HEK293 (cell line): Measurements from ENCODE around the gene EEF2K.
A peak's percentile ranks its signal among the peaks of the same experiment; 100 is the strongest.

ENCODE experiments used
- KLF16 ChIP-seq: fragments of 450-650 bp; formaldehyde crosslinking; IDR thresholded peaks from 2 replicates; pipeline ENCODE4 v1.5.1; 2017; ENCODE audit warnings: missing biosample characterization, missing genetic modification characterization
- KLF8 ChIP-seq: fragments of 450-650 bp; formaldehyde crosslinking; IDR thresholded peaks from 2 replicates; pipeline ENCODE4 v1.5.1; 2016; ENCODE audit warnings: missing biosample characterization, missing genetic modification characterization
- SP2 ChIP-seq: fragments of 450-650 bp; formaldehyde crosslinking; IDR thresholded peaks from 2 replicates; pipeline ENCODE4 v1.5.1; 2016; ENCODE audit warnings: missing biosample characterization, missing genetic modification characterization
- ZBTB20 ChIP-seq: fragments of 450-650 bp; formaldehyde crosslinking; IDR thresholded peaks from 2 replicates; pipeline ENCODE4 v1.5.1; 2016; ENCODE audit warnings: missing biosample characterization, missing genetic modification characterization
- ZBTB21 ChIP-seq: fragments of 450-650 bp; formaldehyde crosslinking; IDR thresholded peaks from 2 replicates; pipeline ENCODE4 v1.5.1; 2017; ENCODE audit warnings: missing biosample characterization, missing genetic modification characterization
- ZBTB8A ChIP-seq: fragments of 450-650 bp; formaldehyde crosslinking; IDR thresholded peaks from 2 replicates; pipeline ENCODE4 v1.5.1; 2016; ENCODE audit warnings: missing biosample characterization, missing genetic modification characterization
- ZNF184 ChIP-seq: fragments of 450-650 bp; IDR thresholded peaks from 2 replicates; pipeline ENCODE4 v1.5.1; 2018; ENCODE audit warnings: missing biosample characterization, mild to moderate bottlenecking, missing genetic modification characterization
- ZNF324 ChIP-seq: fragments of 450-650 bp; formaldehyde crosslinking; IDR thresholded peaks from 2 replicates; pipeline ENCODE4 v1.5.1; 2016; ENCODE audit warnings: missing biosample characterization, missing genetic modification characterization
- ZNF335 ChIP-seq: fragments of 450-650 bp; formaldehyde crosslinking; conservative IDR thresholded peaks from 2 replicates; pipeline ENCODE4 v1.5.1; 2016; ENCODE audit warnings: missing biosample characterization, missing genetic modification characterization
- ZNF404 ChIP-seq: fragments of 450-650 bp; formaldehyde crosslinking; IDR thresholded peaks from 2 replicates; pipeline ENCODE4 v1.5.1; 2017; ENCODE audit warnings: missing biosample characterization, missing genetic modification characterization
- ZNF629 ChIP-seq: fragments of 450-650 bp; formaldehyde crosslinking; IDR thresholded peaks from 2 replicates; pipeline ENCODE4 v1.5.1; 2017; ENCODE audit warnings: missing biosample characterization, missing genetic modification characterization
- ZNF768 ChIP-seq: fragments of 450-650 bp; formaldehyde crosslinking; IDR thresholded peaks from 2 replicates; pipeline ENCODE4 v1.5.1; 2018; ENCODE audit warnings: missing biosample characterization, mild to moderate bottlenecking, missing genetic modification characterization
- ZNF792 ChIP-seq: fragments of 450-650 bp; formaldehyde crosslinking; IDR thresholded peaks from 2 replicates; pipeline ENCODE4 v1.5.1; 2016; ENCODE audit warnings: missing biosample characterization, missing genetic modification characterization
- ZSCAN23 ChIP-seq: fragments of 450-650 bp; formaldehyde crosslinking; IDR thresholded peaks from 2 replicates; pipeline ENCODE4 v1.5.1; 2016; ENCODE audit warnings: missing biosample characterization, missing genetic modification characterization
- TF ChIP-seq, protein P1 (sequence below): fragments of 450-650 bp; formaldehyde crosslinking; IDR thresholded peaks from 2 replicates; pipeline ENCODE4 v1.5.1; 2016; ENCODE audit warnings: missing biosample characterization, missing genetic modification characterization
- TF ChIP-seq, protein P2 (sequence below): fragments of 450-650 bp; formaldehyde crosslinking; IDR thresholded peaks from 2 replicates; pipeline ENCODE4 v1.5.1; 2016; ENCODE audit warnings: missing biosample characterization, missing genetic modification characterization
- TF ChIP-seq, protein P3 (sequence below): fragments of 450-650 bp; formaldehyde crosslinking; IDR thresholded peaks from 2 replicates; pipeline ENCODE4 v1.5.1; 2016; ENCODE audit warnings: missing biosample characterization, missing genetic modification characterization
- TF ChIP-seq, protein P4 (sequence below): fragments of 450-650 bp; formaldehyde crosslinking; IDR thresholded peaks from 2 replicates; pipeline ENCODE4 v1.5.1; 2016; ENCODE audit warnings: missing biosample characterization, missing genetic modification characterization
- TF ChIP-seq, protein P5 (sequence below): fragments of 450-650 bp; formaldehyde crosslinking; IDR thresholded peaks from 2 replicates; pipeline ENCODE4 v1.5.1; 2016; ENCODE audit warnings: missing biosample characterization, missing genetic modification characterization
- TF ChIP-seq, protein P6 (sequence below): fragments of 450-650 bp; formaldehyde crosslinking; IDR thresholded peaks from 2 replicates; pipeline ENCODE4 v1.5.1; 2016; ENCODE audit warnings: missing biosample characterization, missing genetic modification characterization
- TF ChIP-seq, protein P7 (sequence below): fragments of 450-650 bp; formaldehyde crosslinking; IDR thresholded peaks from 2 replicates; pipeline ENCODE4 v1.5.1; 2017; ENCODE audit warnings: missing biosample characterization, missing genetic modification characterization
- TF ChIP-seq, protein P8 (sequence below): fragments of 450-650 bp; formaldehyde crosslinking; optimal IDR thresholded peaks from 2 replicates; pipeline ENCODE3; 2016; ENCODE audit warnings: missing biosample characterization, mild to moderate bottlenecking, missing genetic modification characterization

The EEF2K gene

DNA sequence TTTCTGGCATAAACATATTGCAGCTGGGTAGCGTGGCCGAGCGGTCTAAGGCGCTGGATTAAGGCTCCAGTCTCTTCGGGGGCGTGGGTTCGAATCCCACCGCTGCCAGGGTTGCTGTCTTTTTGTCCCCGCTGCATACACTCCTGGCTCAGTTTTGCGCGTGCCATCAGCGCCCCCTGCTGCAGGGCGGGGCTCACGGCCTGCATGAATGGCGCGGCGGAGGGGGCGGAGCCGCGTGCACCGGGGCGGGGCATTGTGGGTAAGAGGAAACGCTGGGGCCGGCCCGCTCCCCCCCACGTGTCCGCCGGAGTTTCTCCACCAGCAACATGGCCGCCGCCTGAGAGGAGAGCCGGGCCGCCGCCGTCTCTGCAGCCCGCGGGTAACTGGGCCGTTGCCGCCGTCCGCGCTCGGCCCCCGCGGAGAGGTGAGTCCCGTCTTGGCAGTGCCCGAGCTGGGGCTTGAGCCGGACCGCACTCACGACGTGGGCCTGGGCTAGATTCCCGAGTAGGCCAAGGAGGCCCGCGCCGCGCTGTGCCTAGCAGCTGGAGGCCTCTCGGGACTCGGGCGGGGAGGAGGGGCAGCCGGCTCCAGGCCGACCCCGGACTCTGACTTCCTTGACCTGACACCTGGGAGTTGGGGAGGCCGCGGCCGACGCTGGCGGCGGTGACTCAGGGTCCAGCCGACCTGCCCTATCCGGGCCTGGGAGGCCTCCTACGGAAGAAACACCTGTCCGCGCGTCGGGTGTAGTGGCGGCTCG is 91.2 kb downstream of the EEF2K start, which contains the start of gene POLR3E (continued):
- peak; percentile 47; the same call in 1 of the 2 replicates for TF ChIP-seq ZNF768
- TF ChIP-seq ZNF404 (tag by site-specific recombination), result no peak
- TF ChIP-seq, protein P1, sequence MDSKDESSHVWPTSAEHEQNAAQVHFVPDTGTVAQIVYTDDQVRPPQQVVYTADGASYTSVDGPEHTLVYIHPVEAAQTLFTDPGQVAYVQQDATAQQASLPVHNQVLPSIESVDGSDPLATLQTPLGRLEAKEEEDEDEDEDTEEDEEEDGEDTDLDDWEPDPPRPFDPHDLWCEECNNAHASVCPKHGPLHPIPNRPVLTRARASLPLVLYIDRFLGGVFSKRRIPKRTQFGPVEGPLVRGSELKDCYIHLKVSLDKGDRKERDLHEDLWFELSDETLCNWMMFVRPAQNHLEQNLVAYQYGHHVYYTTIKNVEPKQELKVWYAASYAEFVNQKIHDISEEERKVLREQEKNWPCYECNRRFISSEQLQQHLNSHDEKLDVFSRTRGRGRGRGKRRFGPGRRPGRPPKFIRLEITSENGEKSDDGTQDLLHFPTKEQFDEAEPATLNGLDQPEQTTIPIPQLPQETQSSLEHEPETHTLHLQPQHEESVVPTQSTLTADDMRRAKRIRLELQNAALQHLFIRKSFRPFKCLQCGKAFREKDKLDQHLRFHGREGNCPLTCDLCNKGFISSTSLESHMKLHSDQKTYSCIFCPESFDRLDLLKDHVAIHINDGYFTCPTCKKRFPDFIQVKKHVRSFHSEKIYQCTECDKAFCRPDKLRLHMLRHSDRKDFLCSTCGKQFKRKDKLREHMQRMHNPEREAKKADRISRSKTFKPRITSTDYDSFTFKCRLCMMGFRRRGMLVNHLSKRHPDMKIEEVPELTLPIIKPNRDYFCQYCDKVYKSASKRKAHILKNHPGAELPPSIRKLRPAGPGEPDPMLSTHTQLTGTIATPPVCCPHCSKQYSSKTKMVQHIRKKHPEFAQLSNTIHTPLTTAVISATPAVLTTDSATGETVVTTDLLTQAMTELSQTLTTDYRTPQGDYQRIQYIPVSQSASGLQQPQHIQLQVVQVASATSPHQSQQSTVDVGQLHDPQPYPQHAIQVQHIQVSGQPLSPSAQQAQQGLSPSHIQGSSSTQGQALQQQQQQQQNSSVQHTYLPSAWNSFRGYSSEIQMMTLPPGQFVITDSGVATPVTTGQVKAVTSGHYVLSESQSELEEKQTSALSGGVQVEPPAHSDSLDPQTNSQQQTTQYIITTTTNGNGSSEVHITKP (tag by site-specific recombination), result peak; percentile 71
- TF ChIP-seq ZBTB21, result peak; percentile 53
- TF ChIP-seq, protein P2, sequence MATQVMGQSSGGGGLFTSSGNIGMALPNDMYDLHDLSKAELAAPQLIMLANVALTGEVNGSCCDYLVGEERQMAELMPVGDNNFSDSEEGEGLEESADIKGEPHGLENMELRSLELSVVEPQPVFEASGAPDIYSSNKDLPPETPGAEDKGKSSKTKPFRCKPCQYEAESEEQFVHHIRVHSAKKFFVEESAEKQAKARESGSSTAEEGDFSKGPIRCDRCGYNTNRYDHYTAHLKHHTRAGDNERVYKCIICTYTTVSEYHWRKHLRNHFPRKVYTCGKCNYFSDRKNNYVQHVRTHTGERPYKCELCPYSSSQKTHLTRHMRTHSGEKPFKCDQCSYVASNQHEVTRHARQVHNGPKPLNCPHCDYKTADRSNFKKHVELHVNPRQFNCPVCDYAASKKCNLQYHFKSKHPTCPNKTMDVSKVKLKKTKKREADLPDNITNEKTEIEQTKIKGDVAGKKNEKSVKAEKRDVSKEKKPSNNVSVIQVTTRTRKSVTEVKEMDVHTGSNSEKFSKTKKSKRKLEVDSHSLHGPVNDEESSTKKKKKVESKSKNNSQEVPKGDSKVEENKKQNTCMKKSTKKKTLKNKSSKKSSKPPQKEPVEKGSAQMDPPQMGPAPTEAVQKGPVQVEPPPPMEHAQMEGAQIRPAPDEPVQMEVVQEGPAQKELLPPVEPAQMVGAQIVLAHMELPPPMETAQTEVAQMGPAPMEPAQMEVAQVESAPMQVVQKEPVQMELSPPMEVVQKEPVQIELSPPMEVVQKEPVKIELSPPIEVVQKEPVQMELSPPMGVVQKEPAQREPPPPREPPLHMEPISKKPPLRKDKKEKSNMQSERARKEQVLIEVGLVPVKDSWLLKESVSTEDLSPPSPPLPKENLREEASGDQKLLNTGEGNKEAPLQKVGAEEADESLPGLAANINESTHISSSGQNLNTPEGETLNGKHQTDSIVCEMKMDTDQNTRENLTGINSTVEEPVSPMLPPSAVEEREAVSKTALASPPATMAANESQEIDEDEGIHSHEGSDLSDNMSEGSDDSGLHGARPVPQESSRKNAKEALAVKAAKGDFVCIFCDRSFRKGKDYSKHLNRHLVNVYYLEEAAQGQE (tag by site-specific recombination), result peak; percentile 43; the same call in 1 of the 2 replicates
- peak; percentile 96 for TF ChIP-seq KLF16
- TF ChIP-seq ZSCAN23 (tag by site-specific recombination), result peak; percentile 67; the same call in 1 of the 2 replicates
- TF ChIP-seq ZBTB20 (tag by site-specific recombination), result peak; percentile 89; the same call in 1 of the 2 replicates
- TF ChIP-seq, protein P3, sequence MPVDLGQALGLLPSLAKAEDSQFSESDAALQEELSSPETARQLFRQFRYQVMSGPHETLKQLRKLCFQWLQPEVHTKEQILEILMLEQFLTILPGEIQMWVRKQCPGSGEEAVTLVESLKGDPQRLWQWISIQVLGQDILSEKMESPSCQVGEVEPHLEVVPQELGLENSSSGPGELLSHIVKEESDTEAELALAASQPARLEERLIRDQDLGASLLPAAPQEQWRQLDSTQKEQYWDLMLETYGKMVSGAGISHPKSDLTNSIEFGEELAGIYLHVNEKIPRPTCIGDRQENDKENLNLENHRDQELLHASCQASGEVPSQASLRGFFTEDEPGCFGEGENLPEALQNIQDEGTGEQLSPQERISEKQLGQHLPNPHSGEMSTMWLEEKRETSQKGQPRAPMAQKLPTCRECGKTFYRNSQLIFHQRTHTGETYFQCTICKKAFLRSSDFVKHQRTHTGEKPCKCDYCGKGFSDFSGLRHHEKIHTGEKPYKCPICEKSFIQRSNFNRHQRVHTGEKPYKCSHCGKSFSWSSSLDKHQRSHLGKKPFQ (tag by site-specific recombination), result 0 out of 2 replicates have a peak, but pooled peaks have one; percentile 37
- TF ChIP-seq ZNF629 (tag by site-specific recombination), result peak; percentile 89
- TF ChIP-seq, protein P4, sequence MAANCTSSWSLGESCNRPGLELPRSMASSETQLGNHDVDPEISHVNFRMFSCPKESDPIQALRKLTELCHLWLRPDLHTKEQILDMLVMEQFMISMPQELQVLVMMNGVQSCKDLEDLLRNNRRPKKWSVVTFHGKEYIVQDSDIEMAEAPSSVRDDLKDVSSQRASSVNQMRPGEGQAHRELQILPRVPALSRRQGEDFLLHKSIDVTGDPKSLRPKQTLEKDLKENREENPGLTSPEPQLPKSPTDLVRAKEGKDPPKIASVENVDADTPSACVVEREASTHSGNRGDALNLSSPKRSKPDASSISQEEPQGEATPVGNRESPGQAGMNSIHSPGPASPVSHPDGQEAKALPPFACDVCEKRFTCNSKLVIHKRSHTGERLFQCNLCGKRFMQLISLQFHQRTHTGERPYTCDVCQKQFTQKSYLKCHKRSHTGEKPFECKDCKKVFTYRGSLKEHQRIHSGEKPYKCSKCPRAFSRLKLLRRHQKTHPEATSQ, result peak; percentile 74
- TF ChIP-seq SP2 (tag by site-specific recombination), result peak; percentile 71
- TF ChIP-seq, protein P5, sequence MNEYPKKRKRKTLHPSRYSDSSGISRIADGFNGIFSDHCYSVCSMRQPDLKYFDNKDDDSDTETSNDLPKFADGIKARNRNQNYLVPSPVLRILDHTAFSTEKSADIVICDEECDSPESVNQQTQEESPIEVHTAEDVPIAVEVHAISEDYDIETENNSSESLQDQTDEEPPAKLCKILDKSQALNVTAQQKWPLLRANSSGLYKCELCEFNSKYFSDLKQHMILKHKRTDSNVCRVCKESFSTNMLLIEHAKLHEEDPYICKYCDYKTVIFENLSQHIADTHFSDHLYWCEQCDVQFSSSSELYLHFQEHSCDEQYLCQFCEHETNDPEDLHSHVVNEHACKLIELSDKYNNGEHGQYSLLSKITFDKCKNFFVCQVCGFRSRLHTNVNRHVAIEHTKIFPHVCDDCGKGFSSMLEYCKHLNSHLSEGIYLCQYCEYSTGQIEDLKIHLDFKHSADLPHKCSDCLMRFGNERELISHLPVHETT, result peak; percentile 94
- TF ChIP-seq, protein P6, sequence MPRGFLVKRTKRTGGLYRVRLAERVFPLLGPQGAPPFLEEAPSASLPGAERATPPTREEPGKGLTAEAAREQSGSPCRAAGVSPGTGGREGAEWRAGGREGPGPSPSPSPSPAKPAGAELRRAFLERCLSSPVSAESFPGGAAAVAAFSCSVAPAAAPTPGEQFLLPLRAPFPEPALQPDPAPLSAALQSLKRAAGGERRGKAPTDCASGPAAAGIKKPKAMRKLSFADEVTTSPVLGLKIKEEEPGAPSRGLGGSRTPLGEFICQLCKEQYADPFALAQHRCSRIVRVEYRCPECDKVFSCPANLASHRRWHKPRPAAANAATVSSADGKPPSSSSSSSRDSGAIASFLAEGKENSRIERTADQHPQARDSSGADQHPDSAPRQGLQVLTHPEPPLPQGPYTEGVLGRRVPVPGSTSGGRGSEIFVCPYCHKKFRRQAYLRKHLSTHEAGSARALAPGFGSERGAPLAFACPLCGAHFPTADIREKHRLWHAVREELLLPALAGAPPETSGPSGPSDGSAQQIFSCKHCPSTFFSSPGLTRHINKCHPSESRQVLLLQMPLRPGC (tag by site-specific recombination), result peak; percentile 86
- TF ChIP-seq, protein P7, sequence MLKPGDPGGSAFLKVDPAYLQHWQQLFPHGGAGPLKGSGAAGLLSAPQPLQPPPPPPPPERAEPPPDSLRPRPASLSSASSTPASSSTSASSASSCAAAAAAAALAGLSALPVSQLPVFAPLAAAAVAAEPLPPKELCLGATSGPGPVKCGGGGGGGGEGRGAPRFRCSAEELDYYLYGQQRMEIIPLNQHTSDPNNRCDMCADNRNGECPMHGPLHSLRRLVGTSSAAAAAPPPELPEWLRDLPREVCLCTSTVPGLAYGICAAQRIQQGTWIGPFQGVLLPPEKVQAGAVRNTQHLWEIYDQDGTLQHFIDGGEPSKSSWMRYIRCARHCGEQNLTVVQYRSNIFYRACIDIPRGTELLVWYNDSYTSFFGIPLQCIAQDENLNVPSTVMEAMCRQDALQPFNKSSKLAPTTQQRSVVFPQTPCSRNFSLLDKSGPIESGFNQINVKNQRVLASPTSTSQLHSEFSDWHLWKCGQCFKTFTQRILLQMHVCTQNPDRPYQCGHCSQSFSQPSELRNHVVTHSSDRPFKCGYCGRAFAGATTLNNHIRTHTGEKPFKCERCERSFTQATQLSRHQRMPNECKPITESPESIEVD (tag by site-specific recombination), result peak; percentile 23; the same call in 1 of the 2 replicates
- TF ChIP-seq KLF8 (tag by site-specific recombination), result peak; percentile 90
- peak; percentile 97 for TF ChIP-seq ZNF324 (tag by site-specific recombination)
- peak; percentile 50; the same call in 1 of the 2 replicates for TF ChIP-seq ZNF335
- TF ChIP-seq, protein P8, sequence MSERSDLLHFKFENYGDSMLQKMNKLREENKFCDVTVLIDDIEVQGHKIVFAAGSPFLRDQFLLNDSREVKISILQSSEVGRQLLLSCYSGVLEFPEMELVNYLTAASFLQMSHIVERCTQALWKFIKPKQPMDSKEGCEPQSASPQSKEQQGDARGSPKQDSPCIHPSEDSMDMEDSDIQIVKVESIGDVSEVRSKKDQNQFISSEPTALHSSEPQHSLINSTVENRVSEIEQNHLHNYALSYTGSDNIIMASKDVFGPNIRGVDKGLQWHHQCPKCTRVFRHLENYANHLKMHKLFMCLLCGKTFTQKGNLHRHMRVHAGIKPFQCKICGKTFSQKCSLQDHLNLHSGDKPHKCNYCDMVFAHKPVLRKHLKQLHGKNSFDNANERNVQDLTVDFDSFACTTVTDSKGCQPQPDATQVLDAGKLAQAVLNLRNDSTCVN, result peak; percentile 97
- TF ChIP-seq ZNF184, result peak; percentile 78
- peak; percentile 72 for TF ChIP-seq ZBTB8A
- TF ChIP-seq ZNF792 (tag by site-specific recombination), result peak; percentile 85
